Hypothalamus (tissue), 51 donors: ENCODE results near the gene MPP7.

ENCODE experiments used
- DNase-seq, 51 donors: peaks; one replicate each; lab custom pipeline; 2025; lab: John Stamatoyannopoulos, UW

MPP7 gene

GRCh38 chr10:28311104-28311503 lies 8.2 kb upstream of the MPP7 start:
- DNase-seq = no peak

GRCh38 chr10:28307267-28307666 lies 4.4 kb upstream of the MPP7 start:
- no peak for DNase-seq

GRCh38 chr10:28305553-28305952 lies 2.7 kb upstream of the MPP7 start:
- no peak for DNase-seq

DNA sequence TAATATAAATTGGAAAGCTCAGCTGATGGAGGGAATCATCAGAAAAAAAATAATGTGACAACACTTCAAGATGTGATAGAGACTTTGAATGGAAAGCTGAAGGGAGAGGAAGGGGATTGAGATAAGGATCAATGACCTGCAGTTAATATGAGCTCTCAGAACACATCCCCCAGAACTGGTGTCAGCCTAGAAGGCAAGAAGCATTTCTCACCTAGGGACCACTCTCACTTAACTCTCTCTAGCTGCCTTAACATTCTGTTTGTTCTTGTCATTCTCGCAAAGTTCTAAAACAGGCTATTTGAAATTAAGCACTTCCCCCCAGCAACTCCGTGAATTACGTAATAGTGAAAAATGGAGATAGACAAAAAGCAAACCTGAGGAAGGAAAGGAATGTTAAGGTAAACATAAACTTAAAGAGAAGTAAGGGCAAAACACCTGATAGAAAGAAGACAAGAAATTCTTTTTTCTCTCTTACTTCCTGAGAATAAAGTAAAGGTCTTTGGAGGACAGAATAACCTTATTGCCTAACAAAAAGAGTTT lies 1.2 kb upstream of the MPP7 start:
- no peak for DNase-seq

DNA sequence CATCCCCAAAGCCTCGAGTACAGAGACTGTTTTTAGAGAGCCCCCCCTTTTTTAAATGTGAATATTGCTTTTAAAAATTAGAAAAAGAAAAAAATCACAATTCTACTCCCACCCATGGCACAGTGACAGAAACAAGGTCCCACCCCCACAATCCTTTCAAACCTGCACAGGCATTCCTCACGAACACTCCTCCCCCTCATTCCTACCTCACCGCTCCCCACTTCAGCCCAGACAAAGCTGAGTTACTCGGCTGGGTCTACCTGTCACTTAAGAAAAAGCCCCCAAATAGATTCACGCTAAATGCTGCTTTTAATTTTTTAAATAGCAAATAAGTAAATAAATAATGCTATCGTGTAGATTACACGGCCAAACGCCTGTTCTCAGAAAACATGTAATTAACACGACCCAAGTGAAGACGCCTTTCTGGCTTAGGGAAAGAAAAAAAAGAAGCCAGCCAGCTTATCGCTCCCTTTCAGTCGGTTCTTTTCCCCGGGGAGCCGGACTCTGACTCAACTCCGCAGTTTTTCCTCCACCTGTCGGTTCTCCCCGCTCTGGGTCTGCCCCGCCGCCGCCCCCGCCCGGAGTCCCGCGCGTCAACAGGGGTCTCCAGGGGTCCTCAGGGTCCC lies 739 bp downstream of the MPP7 start:
- peak in 5 of 51 donors; percentile 14 to 53 (median 47) for DNase-seq

DNA sequence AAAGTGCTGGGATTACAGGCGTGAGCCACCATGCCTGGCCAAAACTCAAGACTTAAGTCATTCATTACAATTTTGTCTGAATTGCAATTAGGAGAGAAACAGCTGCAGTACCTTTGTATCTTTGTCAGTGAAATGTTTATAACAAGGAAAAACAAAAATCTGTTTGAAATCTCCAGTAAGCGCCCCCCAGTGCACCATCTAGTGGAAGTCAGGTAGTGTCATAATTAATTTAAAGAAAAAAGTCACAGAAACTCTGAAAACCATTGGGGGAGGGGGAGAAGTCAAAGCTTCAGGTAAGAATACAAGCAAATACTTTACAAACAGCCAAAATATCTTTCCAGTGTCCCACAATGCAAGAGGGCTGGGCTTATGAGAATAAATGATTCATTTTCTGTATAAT lies 2.8 kb downstream of the MPP7 start:
- no peak for DNase-seq

- DNase-seq = no peak
These were observed 3.9 kb downstream of the MPP7 start for GRCh38 chr10:28298951-28299350.

DNA sequence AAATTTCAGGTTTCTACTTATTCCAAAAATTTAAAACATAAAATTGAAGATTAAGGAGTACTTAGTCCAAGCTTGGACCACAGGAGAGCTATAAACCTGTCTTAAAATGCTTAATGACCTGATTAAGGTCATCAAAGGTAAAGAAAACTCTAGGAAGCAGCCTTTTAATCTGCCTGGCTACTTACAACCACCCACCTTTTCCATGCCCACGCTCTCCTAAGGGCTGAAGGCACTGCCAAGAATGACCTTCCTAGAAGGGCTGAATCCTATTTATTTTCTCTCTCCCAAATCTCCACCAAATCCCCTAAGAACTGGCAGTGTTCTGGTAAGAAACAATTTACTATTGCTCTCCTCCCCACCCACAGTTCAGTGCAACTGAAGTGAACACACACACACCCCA lies 6.8 kb downstream of the MPP7 start:
- DNase-seq = no peak

- no peak for DNase-seq
These were observed 7.5 kb downstream of the MPP7 start for GRCh38 chr10:28295336-28295735.

- DNase-seq = no peak
These were observed 8.1 kb downstream of the MPP7 start for GRCh38 chr10:28294809-28295208.

DNA sequence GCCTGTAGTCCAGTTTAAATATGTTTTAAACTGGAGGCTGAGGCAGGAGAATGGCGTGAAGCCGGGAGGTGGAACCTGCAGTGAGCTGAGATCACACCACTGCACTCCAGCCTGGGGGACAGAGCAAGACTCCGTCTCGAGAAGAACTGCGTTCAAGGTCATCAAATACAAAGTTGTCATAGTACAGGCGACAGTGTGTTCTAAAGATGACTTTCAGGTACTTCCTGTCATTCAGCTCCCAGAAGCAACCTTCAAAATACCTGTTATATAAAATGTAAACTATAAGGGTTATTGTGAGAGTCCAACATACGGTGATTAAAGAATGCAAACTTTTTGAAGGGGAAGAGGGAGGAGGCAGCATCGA lies 8.7 kb downstream of the MPP7 start:
- no peak for DNase-seq

DNA sequence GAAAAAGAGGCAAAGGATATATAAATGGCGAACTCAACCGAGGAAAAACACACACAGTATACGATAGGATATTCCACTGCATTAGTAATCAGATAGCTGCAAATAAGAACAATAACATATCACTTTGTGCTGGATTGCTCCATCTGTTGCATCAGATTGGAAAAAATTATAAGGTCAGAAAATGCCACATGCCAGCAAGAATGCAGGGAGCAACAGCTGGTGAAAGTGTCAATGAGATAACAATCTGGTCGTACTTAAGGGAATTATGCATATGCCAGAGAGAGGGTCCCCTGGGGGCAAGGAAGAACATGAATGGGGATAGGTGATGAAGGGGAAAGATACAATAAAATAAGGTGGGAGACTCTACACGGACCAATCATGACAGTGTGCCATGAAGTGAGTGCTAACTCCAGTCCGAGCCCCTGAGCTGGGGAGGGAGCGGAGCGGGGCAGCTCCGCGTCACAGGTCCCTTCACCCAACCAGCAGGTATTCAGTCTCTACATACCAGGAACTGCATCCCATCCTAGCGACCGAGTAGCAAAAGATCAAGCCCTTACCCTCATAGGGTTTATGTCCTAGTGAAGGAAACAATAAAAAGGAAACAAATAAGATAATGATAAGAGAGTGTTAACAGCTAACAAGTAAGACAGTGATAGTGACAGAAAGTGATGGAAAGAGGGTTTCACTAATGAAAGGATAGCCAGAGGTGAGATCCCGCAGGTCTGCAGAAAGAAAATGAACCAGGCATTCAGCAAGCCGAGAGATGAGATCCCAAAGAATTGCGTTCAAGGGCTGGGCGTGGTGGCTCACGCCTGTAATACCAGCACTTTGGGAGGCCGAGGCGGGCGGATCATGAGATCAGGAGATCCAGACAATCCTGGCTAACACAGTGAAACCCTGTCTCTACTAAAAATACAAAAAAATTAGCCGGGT lies 9.4 kb downstream of the MPP7 start:
- no peak for DNase-seq

DNA sequence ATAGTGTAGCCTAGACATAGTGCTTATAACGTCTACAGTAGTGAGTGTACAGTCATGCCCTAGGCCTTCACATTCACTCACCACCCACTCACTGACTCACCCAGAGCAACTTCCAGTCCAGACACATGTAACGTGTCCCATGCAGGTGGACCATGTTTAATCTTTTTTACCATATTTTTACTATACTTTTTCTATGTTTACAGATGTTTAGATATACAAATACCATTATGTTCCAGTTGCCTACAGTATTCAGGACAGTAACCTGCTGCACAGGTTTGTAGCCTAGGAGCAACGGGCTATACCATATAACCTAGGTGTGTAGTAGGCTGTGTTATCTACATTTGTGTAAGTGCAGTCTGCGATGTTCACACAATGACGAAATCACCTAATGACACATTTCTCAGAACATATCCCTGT lies 11.0 kb downstream of the MPP7 start:
- DNase-seq = no peak

GRCh38 chr10:28285816-28286215 lies 17.0 kb downstream of the MPP7 start:
- no peak for DNase-seq

GRCh38 chr10:28284126-28284525 lies 18.7 kb downstream of the MPP7 start:
- DNase-seq = no peak

DNA sequence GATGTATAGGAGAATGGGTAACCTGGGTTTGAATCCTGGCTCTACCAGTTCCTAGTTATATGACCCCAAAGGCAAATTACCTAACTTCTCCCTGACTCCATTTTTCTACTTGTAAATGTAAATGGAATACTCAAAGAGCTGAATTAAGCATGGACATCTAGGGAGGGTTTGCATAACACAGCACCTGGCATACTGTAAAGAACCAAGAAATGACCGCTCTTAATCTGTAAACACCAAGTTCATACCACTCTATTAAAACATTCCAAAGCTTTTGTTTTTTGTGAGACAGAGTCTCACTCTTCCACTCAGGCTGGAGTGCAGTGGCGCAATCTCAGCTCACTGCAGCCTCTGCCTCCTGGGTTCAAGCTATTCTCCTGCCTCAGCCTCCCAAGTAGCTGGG lies 19.6 kb downstream of the MPP7 start:
- DNase-seq = no peak

DNA sequence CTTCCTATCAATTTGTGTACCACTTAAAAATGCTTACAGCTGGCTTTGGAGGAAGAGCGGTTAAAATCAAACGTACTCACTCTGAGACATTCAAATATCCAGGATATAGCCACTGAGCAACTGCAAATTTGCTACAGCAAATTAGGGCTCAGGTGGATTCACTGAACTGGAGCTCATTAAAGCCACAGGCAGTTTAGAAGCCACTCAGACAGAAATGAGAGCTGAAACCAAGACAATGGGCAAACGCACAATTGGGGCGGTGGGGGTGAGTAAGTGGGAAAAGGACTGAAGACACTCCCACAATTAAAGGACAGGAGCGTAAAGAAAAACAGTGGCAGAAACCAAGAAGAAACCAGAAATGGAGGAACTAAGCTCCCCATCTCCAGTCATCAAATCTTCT lies 20.5 kb downstream of the MPP7 start:
- no peak for DNase-seq

DNA sequence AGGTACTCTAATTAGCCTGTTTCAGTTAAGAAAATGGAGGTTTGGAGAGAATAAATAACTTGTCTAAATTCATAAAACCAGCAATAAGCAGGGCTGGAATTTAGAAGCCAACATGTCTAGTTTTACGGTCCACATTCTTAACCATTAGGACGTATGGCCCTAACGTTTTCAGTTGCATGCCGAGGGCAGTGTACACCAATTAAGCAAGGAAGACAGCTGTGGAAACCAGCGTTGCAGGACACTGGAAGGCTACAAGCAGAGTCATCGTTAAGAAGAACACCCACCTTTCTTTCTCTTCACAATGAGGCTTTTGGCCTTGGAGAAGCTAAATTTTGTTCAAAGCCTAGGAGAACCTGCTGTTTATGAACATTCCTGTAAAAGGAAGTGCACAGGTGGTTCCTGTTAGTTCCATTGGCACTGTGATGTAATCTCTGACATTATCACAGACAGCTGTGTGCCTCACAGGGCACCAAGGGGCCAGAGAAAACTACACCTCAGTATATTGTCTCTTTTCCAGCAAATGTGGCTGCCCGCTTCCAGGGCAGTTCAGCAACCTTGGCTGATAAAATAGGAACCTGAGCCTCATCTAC lies 21.0 kb downstream of the MPP7 start:
- DNase-seq = no peak

GRCh38 chr10:28280652-28281051 lies 22.2 kb downstream of the MPP7 start:
- no peak for DNase-seq

GRCh38 chr10:28279878-28280277 lies 23.0 kb downstream of the MPP7 start:
- no peak for DNase-seq

GRCh38 chr10:28278842-28279241 lies 24.0 kb downstream of the MPP7 start:
- DNase-seq = no peak

DNA sequence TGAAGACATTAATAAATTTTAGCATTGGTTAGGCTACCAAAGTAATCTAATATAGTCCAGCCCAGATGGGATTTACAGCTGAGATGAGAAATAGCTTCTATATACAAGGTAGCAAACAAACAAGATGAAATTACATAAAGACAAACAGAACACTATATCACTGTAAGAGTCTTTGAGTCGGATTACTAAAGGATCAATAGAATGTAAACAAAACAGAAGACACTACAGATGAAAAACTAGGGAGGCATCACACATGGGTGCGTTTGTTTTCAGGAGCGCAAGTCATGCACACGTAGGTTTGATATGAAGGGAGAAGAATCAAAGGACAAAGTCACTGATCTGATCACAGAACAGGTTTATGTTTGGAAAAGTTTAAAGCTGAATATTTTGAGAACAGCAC lies 26.5 kb downstream of the MPP7 start:
- DNase-seq = no peak
